Astrocyte (in vitro differentiated cells and primary cell): ENCODE measurements around the gene CELF1. TPM values are rescaled to one million over a fixed set of nuclear protein-coding genes. Genes with fewer than 3 reads are reported as not detected.

Experiments used
- DNase-seq: peaks from one replicate; pipeline ENCODE4 v3.0.0-alpha.2; 2010; ENCODE audit warnings: low read depth
- FAIRE-seq: peaks from 2 replicates; lab custom pipeline; 2011; peaks lifted over from hg19 to GRCh38; lab: Jason Lieb, UNC
- H2AFZ ChIP-seq: 2 replicates; pipeline ENCODE4 v1.6.0; 2012; ENCODE audit warnings: low read depth, low read length, inconsistent platforms
- H3K27ac ChIP-seq: 2 replicates; pipeline ENCODE4 v1.5.1; 2011; ENCODE audit warnings: low read depth, low read length, inconsistent platforms
- H3K27me3 ChIP-seq: 2 replicates; pipeline ENCODE4 v1.6.0; 2011; ENCODE audit warnings: low read length, inconsistent platforms; ENCODE audit not compliant: insufficient read depth
- H3K36me3 ChIP-seq: 2 replicates; pipeline ENCODE4 v1.5.1; 2011; ENCODE audit warnings: low read length, inconsistent platforms; ENCODE audit not compliant: insufficient read depth
- H3K4me1 ChIP-seq: 2 replicates; pipeline ENCODE4 v1.5.1; 2011; ENCODE audit warnings: low read length, inconsistent platforms; ENCODE audit not compliant: insufficient read depth
- H3K4me2 ChIP-seq: 2 replicates; pipeline ENCODE4 v1.6.0; 2012; ENCODE audit warnings: low read length, inconsistent platforms
- H3K4me3 ChIP-seq: 2 replicates; pipeline ENCODE4 v1.5.1; 2011; ENCODE audit warnings: low read depth, mild to moderate bottlenecking, low read length, inconsistent platforms; ENCODE audit not compliant: insufficient read depth
- H3K79me2 ChIP-seq: 2 replicates; pipeline ENCODE4 v1.6.0; 2012; ENCODE audit warnings: mild to moderate bottlenecking, low read length, inconsistent platforms; ENCODE audit not compliant: insufficient read depth
- H3K9ac ChIP-seq: 2 replicates; pipeline ENCODE4 v1.6.0; 2012; ENCODE audit warnings: mild to moderate bottlenecking, low read length, inconsistent platforms
- H3K9me3 ChIP-seq: 2 replicates; pipeline ENCODE4 v1.5.1; 2012; ENCODE audit warnings: low read depth, mild to moderate bottlenecking, low read length, inconsistent platforms; ENCODE audit not compliant: insufficient read depth
- H4K20me1 ChIP-seq: 2 replicates; pipeline ENCODE4 v1.6.0; 2012; ENCODE audit warnings: low read length, inconsistent platforms; ENCODE audit not compliant: insufficient read depth
- H3K27ac Mint-ChIP-seq: one replicate; pipeline ENCODE4 v1.8.0; 2021; ENCODE audit warnings: mild to moderate bottlenecking, mixed read lengths; ENCODE audit not compliant: unreplicated experiment
- H3K27me3 Mint-ChIP-seq: one replicate; pipeline ENCODE4 v1.8.0; 2021; ENCODE audit warnings: low read depth, mixed read lengths; ENCODE audit not compliant: unreplicated experiment
- H3K36me3 Mint-ChIP-seq: one replicate; pipeline ENCODE4 v1.8.0; 2021; ENCODE audit warnings: low read depth, mixed read lengths; ENCODE audit not compliant: unreplicated experiment
- H3K4me1 Mint-ChIP-seq: one replicate; pipeline ENCODE4 v1.8.0; 2021; ENCODE audit warnings: low read depth, mixed read lengths; ENCODE audit not compliant: unreplicated experiment
- H3K4me3 Mint-ChIP-seq: one replicate; pipeline ENCODE4 v1.8.0; 2021; ENCODE audit warnings: mild to moderate bottlenecking, moderate library complexity, mixed read lengths; ENCODE audit not compliant: unreplicated experiment
- H3K9me3 Mint-ChIP-seq: one replicate; pipeline ENCODE4 v1.8.0; 2021; ENCODE audit warnings: mild to moderate bottlenecking, mixed read lengths; ENCODE audit not compliant: unreplicated experiment
- CTCF ChIP-seq: IDR thresholded peaks from 2 replicates; pipeline ENCODE4 v1.5.1; 2011; ENCODE audit warnings: low read depth, mild to moderate bottlenecking, inconsistent platforms, low read length, moderate library complexity; ENCODE audit not compliant: insufficient read depth
- EZH2 ChIP-seq: IDR thresholded peaks from 2 replicates; pipeline ENCODE4 v1.6.1; 2012; ENCODE audit warnings: mild to moderate bottlenecking, low read length, inconsistent platforms; ENCODE audit not compliant: insufficient read depth
- total RNA-seq: library from RNA; stranded (reverse); gene quantifications from 2 replicates; pipeline ENCODE4 v1.2.1, GENCODE V29; 2021

Gene CELF1
- total RNA-seq, 1 donor from 2014 or later = 101 TPM

- Histone ChIP-seq H3K27me3 (no peaks in the 10 kb centered on the region), H3K4me2 (peak within 1 kb of the TSS; percentile 85), H3K4me3 (peak within 1 kb of the TSS; percentile 96), H3K9ac (peak within 1 kb of the TSS; percentile 94), H3K9me3 (no peaks in the 10 kb centered on the region), H3K27ac (peak within 1 kb of the TSS; percentile 92), H2AFZ (peak within 1 kb of the TSS; percentile 99), H3K4me1 (peaks cover 14% of the 10 kb centered on the region), H4K20me1 (peaks cover 8% of the 10 kb centered on the region), H3K36me3 (peaks cover 22% of the 10 kb centered on the region), H3K79me2 (peaks cover 52% of the 10 kb centered on the region)
- Mint-ChIP-seq H3K4me3 (peak within 1 kb of the TSS; percentile 99), H3K36me3 (peaks cover 21% of the 10 kb centered on the region), H3K27me3 (no peaks in the 10 kb centered on the region), H3K9me3 (no peaks in the 10 kb centered on the region), H3K27ac (peak within 1 kb of the TSS; percentile 98), H3K4me1 (peaks cover 8% of the 10 kb centered on the region)
- TF ChIP-seq EZH2 = no peak
- FAIRE-seq = no peak
- DNase-seq = peak; percentile 89
Measured at GRCh38 chr11:47578524-47579494, 25.9 kb upstream of the CELF1 start, which contains the start of the genes KBTBD4 and NDUFS3. Gene KBTBD4 (minus strand): TSS chr11:47578970. CDS start chr11:47578951, 19 bp downstream. Gene NDUFS3 (plus strand): TSS chr11:47579074. CDS start chr11:47579092, 18 bp downstream.

- Mint-ChIP-seq H3K27me3 (no peaks in the 10 kb centered on the region), H3K27ac (peak overlapping the region; percentile 38), H3K9me3 (no peaks in the 10 kb centered on the region), H3K4me1 (peaks cover 8% of the 10 kb centered on the region), H3K4me3 (peak overlapping the region; percentile 99), H3K36me3 (peaks cover 18% of the 10 kb centered on the region)
- H3K79me2 ChIP-seq = peaks cover 64% of the 10 kb centered on the region
- no peak for TF ChIP-seq EZH2
- no peak for TF ChIP-seq CTCF
- no peaks in the 10 kb centered on the region for H3K27me3 ChIP-seq
- peak overlapping the region; percentile 94 for H3K9ac ChIP-seq
- H3K4me1 ChIP-seq = peaks cover 21% of the 10 kb centered on the region
- DNase-seq (no peak), FAIRE-seq (no peak)
- H3K4me2 ChIP-seq = peak overlapping the region; percentile 85
- H3K9me3 ChIP-seq = no peaks in the 10 kb centered on the region
- peaks cover 10% of the 10 kb centered on the region for H4K20me1 ChIP-seq
- H3K4me3 ChIP-seq = peak overlapping the region; percentile 96
- H2AFZ ChIP-seq = no peak overlapping the region
- peaks cover 27% of the 10 kb centered on the region for H3K36me3 ChIP-seq
- H3K27ac ChIP-seq = peak overlapping the region; percentile 92
Measured at GRCh38 chr11:47577460-47578041, 24.6 kb upstream of the CELF1 start.

- FAIRE-seq (no peak), DNase-seq (no peak)
- no peaks in the 10 kb centered on the region for H3K27me3 Mint-ChIP-seq
- Histone ChIP-seq H3K4me1 (peaks cover 23% of the 10 kb centered on the region), H3K27me3 (no peaks in the 10 kb centered on the region), H3K4me3 (no peak overlapping the region), H3K36me3 (peaks cover 20% of the 10 kb centered on the region), H3K27ac (no peak overlapping the region), H3K9ac (no peak overlapping the region), H3K79me2 (peaks cover 68% of the 10 kb centered on the region), H4K20me1 (peaks cover 24% of the 10 kb centered on the region), H2AFZ (no peak overlapping the region), H3K9me3 (no peaks in the 10 kb centered on the region), H3K4me2 (peak overlapping the region; percentile 6)
- no peaks in the 10 kb centered on the region for H3K9me3 Mint-ChIP-seq
- H3K36me3 Mint-ChIP-seq = peaks cover 14% of the 10 kb centered on the region
- no peak overlapping the region for H3K4me3 Mint-ChIP-seq
- TF ChIP-seq CTCF (no peak), EZH2 (no peak)
- peaks cover 3% of the 10 kb centered on the region for H3K4me1 Mint-ChIP-seq
- H3K27ac Mint-ChIP-seq = no peak overlapping the region
Measured at GRCh38 chr11:47573321-47573720, 20.4 kb upstream of the CELF1 start.
